CD4-positive, alpha-beta T cell treated with Interferon alpha-2 for 1 hour (primary cell): ENCODE data around the gene RAET1E.
"Not testable (repeated sequence)": the region's sequence is repeated elsewhere in the genome, so short reads cannot be mapped to it uniquely, and the experiment has no call there.

Experiments used
- DNase-seq, 2 donors: peaks; one replicate each; pipeline ENCODE4 v3.0.0-alpha.2; 2020 to 2022

Gene RAET1E

GRCh38 chr6:149925974-149926777, 28.3 kb upstream of the RAET1E start:
- DNase-seq: peak; percentile 64 to 78

GRCh38 chr6:149925253-149925973, 27.5 kb upstream of the RAET1E start:
- DNase-seq: no peak

GRCh38 chr6:149924933-149925252, 27.0 kb upstream of the RAET1E start:
- no peak for DNase-seq

GRCh38 chr6:149924206-149924932, 26.5 kb upstream of the RAET1E start:
- DNase-seq: no peak

- no peak for DNase-seq
These were observed 25.5 kb upstream of the RAET1E start for GRCh38 chr6:149923327-149923986.

GRCh38 chr6:149922642-149923326, 24.9 kb upstream of the RAET1E start, which contains the start of gene RAET1G:
Gene RAET1G (minus strand): TSS chr6:149923121. CDS start chr6:149923010, 111 bp downstream.
- DNase-seq: peak; percentile 86 to 87

GRCh38 chr6:149922091-149922490, 24.2 kb upstream of the RAET1E start:
- not testable (repeated sequence) for DNase-seq

GRCh38 chr6:149921361-149921760, 23.4 kb upstream of the RAET1E start:
- no peak for DNase-seq

- DNase-seq: no peak
These were observed 21.9 kb upstream of the RAET1E start for GRCh38 chr6:149919834-149920225.

GRCh38 chr6:149919126-149919833, 21.4 kb upstream of the RAET1E start:
- DNase-seq: not testable (repeated sequence)

- DNase-seq: no peak
These were observed 20.4 kb upstream of the RAET1E start for GRCh38 chr6:149918151-149918905.

- no peak for DNase-seq
These were observed 19.8 kb upstream of the RAET1E start for GRCh38 chr6:149917679-149918078.

- DNase-seq: no peak
These were observed 18.3 kb upstream of the RAET1E start for GRCh38 chr6:149915970-149916865.

- DNase-seq: no peak
These were observed 15.8 kb upstream of the RAET1E start for GRCh38 chr6:149913540-149914240.

GRCh38 chr6:149913085-149913484, 15.2 kb upstream of the RAET1E start:
- DNase-seq: no peak

- DNase-seq: not testable (repeated sequence)
These were observed 14.8 kb upstream of the RAET1E start for GRCh38 chr6:149912680-149913079.

GRCh38 chr6:149910721-149911151, 12.8 kb upstream of the RAET1E start:
- DNase-seq: no peak

GRCh38 chr6:149909701-149910470, 12.0 kb upstream of the RAET1E start:
- DNase-seq: no peak
